ENCODE data around the gene PBXIP1. TPM values are rescaled to one million over a fixed set of nuclear protein-coding genes. Genes with fewer than 3 reads are reported as not detected.

PBXIP1 gene
- total RNA-seq: 100 to 1,000 TPM; 120 to 342 (median 278) TPM
- polyA plus RNA-seq: 100 to 1,000 TPM in 2 of 3 donors, 10 to 100 TPM in 1; 97.0 to 184 (median 110) TPM
- long read RNA-seq, donor 1, partial matches to known transcripts: 42 of 42 reads
- long read RNA-seq, donor 1, other reads (novel, unspliced or antisense): 0 of 42 reads
- long read RNA-seq, donor 2, partial matches to known transcripts: 50 of 53 reads
- long read RNA-seq, donor 2, other reads (novel, unspliced or antisense): 0 of 53 reads
- long read RNA-seq, donor 3, partial matches to known transcripts: 8 of 9 reads
- long read RNA-seq, donor 3, other reads (novel, unspliced or antisense): 0 of 9 reads
- long read RNA-seq, donor 4, transcript PBXIP1-202 (11 exons, 3,212 nt): major isoform, 11 of 34 reads
- long read RNA-seq, donor 4, partial matches to known transcripts: 22 of 34 reads
- long read RNA-seq, donor 4, other reads (novel, unspliced or antisense): 1 of 34 reads
- long read RNA-seq, donor 5, transcript PBXIP1-202 (11 exons, 3,212 nt): major isoform, 593 of 800 reads
- long read RNA-seq, donor 5, partial matches to known transcripts: 155 of 800 reads
- long read RNA-seq, donor 5, other reads (novel, unspliced or antisense): 52 of 800 reads
- long read RNA-seq, donor 6, transcript PBXIP1-202 (11 exons, 3,212 nt): major isoform, 17 of 50 reads
- long read RNA-seq, donor 6, partial matches to known transcripts: 16 of 50 reads
- long read RNA-seq, donor 6, other reads (novel, unspliced or antisense): 17 of 50 reads
- long read RNA-seq, donor 7, partial matches to known transcripts: 18 of 19 reads
- long read RNA-seq, donor 7, other reads (novel, unspliced or antisense): 0 of 19 reads
- long read RNA-seq, donor 8, transcript PBXIP1-202 (11 exons, 3,212 nt): major isoform, 7 of 68 reads
- long read RNA-seq, donor 8, partial matches to known transcripts: 61 of 68 reads
- long read RNA-seq, donor 8, other reads (novel, unspliced or antisense): 0 of 68 reads
- long read RNA-seq, donor 9, partial matches to known transcripts: 19 of 20 reads
- long read RNA-seq, donor 9, other reads (novel, unspliced or antisense): 0 of 20 reads
- long read RNA-seq, donor 10, partial matches to known transcripts: 8 of 11 reads
- long read RNA-seq, donor 10, other reads (novel, unspliced or antisense): 0 of 11 reads

- peak in 3 of 6 experiments; percentile 10 to 24 (median 10) for TF ChIP-seq CTCF (IDR thresholded peaks at IDR 0.05)
- TF ChIP-seq POLR2A (IDR thresholded peaks at IDR 0.05): peak in 1 of 2 donors; percentile 72
- Histone ChIP-seq H3K9me3 (replicated peaks in 1 of 3) (no peaks in the 10 kb centered on the region), H3K4me3 (peak within 1 kb of the TSS in 3 of 4 donors; percentile 8 to 64 (median 39)), H3K36me3 (replicated peaks in 1 of 2) (peaks cover 0 to 19% of the 10 kb centered on the region in 2 donors), H3K27ac (peak within 1 kb of the TSS; percentile 19 to 84 (median 61)), H3K27me3 (no peaks in the 10 kb centered on the region), H3K4me1 (replicated peaks in 1 of 2) (peaks cover 45 to 65% of the 10 kb centered on the region in 2 donors)
- peak; percentile 76 to 95 (median 86) for DNase-seq
- WGBS, 4 donors: 0 to 4% (median 1%) methylated on average over 18 of the region's 18 CpGs
- intact Hi-C loops (cut with DNase I): no loop called here
These were observed at the start of gene PBXIP1 for GRCh38 chr1:154955718-154956543. TSS of gene PBXIP1 (minus strand) at chr1:154956099. CDS start at chr1:154953721, 2,378 bp downstream.

- 23 to 30% (median 28%) methylated on average over 9 to 17 of the region's 17 CpGs for WGBS, 4 donors
- TF ChIP-seq POLR2A (IDR thresholded peaks at IDR 0.05) (peak; percentile 19 to 80), CTCF (IDR thresholded peaks at IDR 0.05) (no peak)
- Histone ChIP-seq H3K4me3 (peak overlapping the region in 2 of 4 donors; percentile 64 to 73), H3K27me3 (no peaks in the 10 kb centered on the region), H3K9me3 (replicated peaks in 1 of 3) (no peaks in the 10 kb centered on the region), H3K27ac (peak overlapping the region; percentile 80 to 99 (median 96)), H3K4me1 (replicated peaks in 1 of 2) (peaks cover 46 to 52% of the 10 kb centered on the region in 2 donors), H3K36me3 (replicated peaks in 1 of 2) (no peaks in the 10 kb centered on the region)
- peak; percentile 89 to 95 (median 93) for DNase-seq
- intact Hi-C loops (cut with DNase I): no loop called here
These were observed 49.4 kb upstream of the PBXIP1 start for GRCh38 chr1:155005076-155006011.

GRCh38 chr1:155004352-155005075, 48.6 kb upstream of the PBXIP1 start:
- Histone ChIP-seq H3K4me1 (replicated peaks in 1 of 2) (peaks cover 54 to 57% of the 10 kb centered on the region in 2 donors), H3K27me3 (no peaks in the 10 kb centered on the region), H3K4me3 (peak overlapping the region in 3 of 4 donors; percentile 64 to 87 (median 73)), H3K27ac (peak overlapping the region; percentile 80 to 99 (median 96)), H3K9me3 (replicated peaks in 1 of 3) (no peaks in the 10 kb centered on the region), H3K36me3 (replicated peaks in 1 of 2) (no peaks in the 10 kb centered on the region)
- intact Hi-C loops (cut with DNase I): loop anchor here in 1 of 2 donors (5.0 kb wide), 1 partner anchor 37 kb away; no protein-coding TSS in a partner anchor
- no peak for TF ChIP-seq POLR2A (IDR thresholded peaks at IDR 0.05)
- no peak for TF ChIP-seq CTCF (IDR thresholded peaks at IDR 0.05)
- peak in 2 of 7 donors; percentile 32 to 37 for DNase-seq
- 18 to 25% (median 20%) methylated on average over 5 of the region's 5 CpGs for WGBS, 4 donors
